Liver (tissue), 9 donors: ENCODE data around the gene ELL2. TPM values are rescaled to one million over a fixed set of nuclear protein-coding genes. Genes with fewer than 3 reads are reported as not detected.

Source experiments
- DNase-seq: peaks from one replicate; pipeline ENCODE4 v3.0.0-alpha.2; 2017; ENCODE audit warnings: low spot score
- H3K27ac ChIP-seq, 2 donors: one replicate each; pipeline ENCODE4 v1.7.0; 2013; ENCODE audit warnings: inconsistent platforms in 2 of 2, low read length in 2 of 2, control low read depth in 1 of 2, low read depth in 1 of 2, mild to moderate bottlenecking in 1 of 2
- H3K27me3 ChIP-seq, 4 donors: one replicate each; pipeline versions ENCODE4 v1.6.1 to v1.7.0; 2013; ENCODE audit warnings: low read length in 3 of 4, inconsistent platforms in 1 of 4, mild to moderate bottlenecking in 1 of 4, moderate library complexity in 1 of 4; ENCODE audit not compliant: control insufficient read depth in 4 of 4, insufficient read depth in 4 of 4
- H3K36me3 ChIP-seq, 4 donors: one replicate each; pipeline versions ENCODE4 v1.6.1 to v1.7.0; 2013; ENCODE audit warnings: low read length in 3 of 4, mild to moderate bottlenecking in 3 of 4, low read depth in 1 of 4, moderate library complexity in 1 of 4; ENCODE audit not compliant: control insufficient read depth in 4 of 4, insufficient read depth in 3 of 4
- H3K4me1 ChIP-seq, 4 donors: one replicate each; pipeline versions ENCODE4 v1.6.1 to v1.7.0; 2013; ENCODE audit warnings: low read length in 3 of 4, mild to moderate bottlenecking in 3 of 4, moderate library complexity in 1 of 4; ENCODE audit not compliant: control insufficient read depth in 4 of 4, insufficient read depth in 4 of 4
- H3K4me3 ChIP-seq, 3 donors: one replicate each; pipeline versions ENCODE4 v1.6.1 to v1.7.0; 2013; ENCODE audit warnings: low read length in 3 of 3, control low read depth in 1 of 3, low read depth in 1 of 3, mild to moderate bottlenecking in 1 of 3
- H3K9ac ChIP-seq, 2 donors: one replicate each; pipeline ENCODE4 v1.7.0; 2013; ENCODE audit warnings: low read length in 2 of 2, mild to moderate bottlenecking in 2 of 2, moderate library complexity in 2 of 2, control low read depth in 1 of 2, low read depth in 1 of 2
- H3K9me3 ChIP-seq, 4 donors: one replicate each; pipeline versions ENCODE4 v1.6.1 to v1.7.0; 2013; ENCODE audit warnings: low read length in 3 of 4; ENCODE audit not compliant: control insufficient read depth in 4 of 4
- FOXA1 ChIP-seq: IDR thresholded peaks from 2 replicates; pipeline ENCODE4 v1.6.1; 2016; ENCODE audit warnings: antibody characterized with exemption
- FOXA2 ChIP-seq: IDR thresholded peaks from 2 replicates; pipeline ENCODE4 v1.6.1; 2016; ENCODE audit warnings: antibody characterized with exemption
- GABPA ChIP-seq, 2 donors: IDR thresholded peaks in 1 of 2; conservative IDR thresholded peaks in 1 of 2; 2 replicates each; pipeline ENCODE4 v1.6.1; 2016; ENCODE audit warnings: antibody characterized with exemption in 2 of 2, mild to moderate bottlenecking in 1 of 2, moderate library complexity in 1 of 2
- HNF4A ChIP-seq, 2 donors: conservative IDR thresholded peaks; 2 replicates each; pipeline ENCODE4 v1.6.1; 2016; ENCODE audit warnings: antibody characterized with exemption in 2 of 2, mild to moderate bottlenecking in 2 of 2
- HNF4G ChIP-seq: IDR thresholded peaks from 2 replicates; pipeline ENCODE4 v1.6.1; 2016; ENCODE audit warnings: antibody characterized with exemption
- JUND ChIP-seq, 2 donors: IDR thresholded peaks; 2 replicates each; pipeline ENCODE4 v1.6.1; 2016; ENCODE audit warnings: antibody characterized with exemption in 2 of 2
- RAD21 ChIP-seq, 2 donors: IDR thresholded peaks; 2 replicates each; pipeline ENCODE4 v1.6.1; 2016; ENCODE audit warnings: antibody characterized with exemption in 2 of 2, mild to moderate bottlenecking in 2 of 2
- RXRA ChIP-seq, 2 donors: IDR thresholded peaks; 2 replicates each; pipeline ENCODE4 v1.6.1; 2017 to 2018; ENCODE audit warnings: antibody characterized with exemption in 2 of 2, mild to moderate bottlenecking in 1 of 2
- TAF1 ChIP-seq: conservative IDR thresholded peaks from 2 replicates; pipeline ENCODE4 v1.6.1; 2016; ENCODE audit warnings: antibody characterized with exemption, mild to moderate bottlenecking
- YY1 ChIP-seq: IDR thresholded peaks from 2 replicates; pipeline ENCODE4 v1.6.1; 2016; ENCODE audit warnings: antibody characterized with exemption, mild to moderate bottlenecking
- WGBS: extraction: QIAGEN DNeasy Blood & Tissue Kit; methylation state at CpG from one replicate; pipeline ENCODE4 v1.1.7; 2013; 5-methylcytosine and 5-hydroxymethylcytosine counted together
- polyA plus RNA-seq, 2 donors: library from polyadenylated mRNA; stranded (reverse) in 1 of 2; unstranded in 1 of 2; fragments of 200-250 nt in 1 of 2; fragments of >200 nt in 1 of 2; fragmentation: Nextera tagmentation in 1 of 2; extraction: Ambion mirVana in 1 of 2; gene quantifications; one replicate each; pipeline versions ENCODE4 v1.2.1 to v1.2.3, GENCODE V29; 2013 to 2015
- total RNA-seq, 2 donors: library from RNA; depleted of rRNA; stranded (reverse); fragments of >200 nt; gene quantifications; one replicate each; pipeline ENCODE4 v1.2.3, GENCODE V29; 2014
- TF ChIP-seq, protein P1 (sequence below): fragments of 150-350 bp; IDR thresholded peaks from 2 replicates; pipeline ENCODE4 v1.5.1; 2017; ENCODE audit warnings: improper control_type of control experiment, low read depth, low read length; ENCODE audit not compliant: missing input control
- TF ChIP-seq, protein P2 (sequence below): IDR thresholded peaks from 2 replicates; pipeline ENCODE4 v1.6.1; 2016; ENCODE audit warnings: antibody characterized with exemption
- TF ChIP-seq, protein P3 (sequence below): IDR thresholded peaks from 2 replicates; pipeline ENCODE4 v1.6.1; 2016; ENCODE audit warnings: antibody characterized with exemption
- donor health status: healthy.
- donor health status: healthy.
- donor health status: healthy.
- donor health status: healthy.
- donor health status: healthy.

The ELL2 gene
- total and polyA plus RNA-seq, 4 donors = 21.0 to 64.5 (median 45.9) TPM

DNA sequence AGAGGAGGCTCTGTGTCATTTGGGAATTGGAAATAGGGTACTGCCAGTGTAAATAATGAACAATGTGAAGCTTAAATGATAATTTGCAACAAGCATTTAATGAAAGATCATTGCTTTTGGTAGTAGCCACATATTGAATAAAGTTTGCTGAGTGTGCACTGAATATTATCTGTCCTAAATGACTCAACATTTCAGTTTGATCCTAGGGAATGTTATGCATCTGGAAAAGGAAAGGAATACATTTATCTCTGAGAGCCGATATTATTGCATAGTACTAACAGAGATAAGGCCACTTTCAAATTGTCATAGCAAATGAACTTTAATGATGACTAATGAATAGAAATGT, 8.7 kb upstream of the ELL2 start:
- DNase-seq = no peak
- no peak for TF ChIP-seq HNF4G
- TF ChIP-seq RXRA (IDR thresholded peaks at IDR 0.05) = no peak
- TF ChIP-seq, protein P1, sequence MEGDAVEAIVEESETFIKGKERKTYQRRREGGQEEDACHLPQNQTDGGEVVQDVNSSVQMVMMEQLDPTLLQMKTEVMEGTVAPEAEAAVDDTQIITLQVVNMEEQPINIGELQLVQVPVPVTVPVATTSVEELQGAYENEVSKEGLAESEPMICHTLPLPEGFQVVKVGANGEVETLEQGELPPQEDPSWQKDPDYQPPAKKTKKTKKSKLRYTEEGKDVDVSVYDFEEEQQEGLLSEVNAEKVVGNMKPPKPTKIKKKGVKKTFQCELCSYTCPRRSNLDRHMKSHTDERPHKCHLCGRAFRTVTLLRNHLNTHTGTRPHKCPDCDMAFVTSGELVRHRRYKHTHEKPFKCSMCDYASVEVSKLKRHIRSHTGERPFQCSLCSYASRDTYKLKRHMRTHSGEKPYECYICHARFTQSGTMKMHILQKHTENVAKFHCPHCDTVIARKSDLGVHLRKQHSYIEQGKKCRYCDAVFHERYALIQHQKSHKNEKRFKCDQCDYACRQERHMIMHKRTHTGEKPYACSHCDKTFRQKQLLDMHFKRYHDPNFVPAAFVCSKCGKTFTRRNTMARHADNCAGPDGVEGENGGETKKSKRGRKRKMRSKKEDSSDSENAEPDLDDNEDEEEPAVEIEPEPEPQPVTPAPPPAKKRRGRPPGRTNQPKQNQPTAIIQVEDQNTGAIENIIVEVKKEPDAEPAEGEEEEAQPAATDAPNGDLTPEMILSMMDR = no peak
- TF ChIP-seq TAF1 = no peak
- TF ChIP-seq JUND (IDR thresholded peaks at IDR 0.05) = no peak
- TF ChIP-seq, protein P2, sequence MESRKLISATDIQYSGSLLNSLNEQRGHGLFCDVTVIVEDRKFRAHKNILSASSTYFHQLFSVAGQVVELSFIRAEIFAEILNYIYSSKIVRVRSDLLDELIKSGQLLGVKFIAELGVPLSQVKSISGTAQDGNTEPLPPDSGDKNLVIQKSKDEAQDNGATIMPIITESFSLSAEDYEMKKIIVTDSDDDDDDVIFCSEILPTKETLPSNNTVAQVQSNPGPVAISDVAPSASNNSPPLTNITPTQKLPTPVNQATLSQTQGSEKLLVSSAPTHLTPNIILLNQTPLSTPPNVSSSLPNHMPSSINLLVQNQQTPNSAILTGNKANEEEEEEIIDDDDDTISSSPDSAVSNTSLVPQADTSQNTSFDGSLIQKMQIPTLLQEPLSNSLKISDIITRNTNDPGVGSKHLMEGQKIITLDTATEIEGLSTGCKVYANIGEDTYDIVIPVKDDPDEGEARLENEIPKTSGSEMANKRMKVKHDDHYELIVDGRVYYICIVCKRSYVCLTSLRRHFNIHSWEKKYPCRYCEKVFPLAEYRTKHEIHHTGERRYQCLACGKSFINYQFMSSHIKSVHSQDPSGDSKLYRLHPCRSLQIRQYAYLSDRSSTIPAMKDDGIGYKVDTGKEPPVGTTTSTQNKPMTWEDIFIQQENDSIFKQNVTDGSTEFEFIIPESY = no peak
- TF ChIP-seq FOXA1 = no peak
- no peak for TF ChIP-seq YY1
- TF ChIP-seq HNF4A (conservative IDR thresholded peaks at IDR 0.05) = no peak
- peak overlapping the region in 1 of 2 donors; percentile 48 for H3K27ac ChIP-seq
- H3K9me3 ChIP-seq = no peaks in the 10 kb centered on the region
- H3K9ac ChIP-seq = no peak overlapping the region
- H3K4me1 ChIP-seq = peaks cover 3 to 24% (median 20%) of the 10 kb centered on the region in 4 donors
- WGBS = 78% methylated on average over 1 of the region's 1 CpG
- no peaks in the 10 kb centered on the region for H3K36me3 ChIP-seq
- H3K4me3 ChIP-seq = no peak overlapping the region
- H3K27me3 ChIP-seq = no peaks in the 10 kb centered on the region

DNA sequence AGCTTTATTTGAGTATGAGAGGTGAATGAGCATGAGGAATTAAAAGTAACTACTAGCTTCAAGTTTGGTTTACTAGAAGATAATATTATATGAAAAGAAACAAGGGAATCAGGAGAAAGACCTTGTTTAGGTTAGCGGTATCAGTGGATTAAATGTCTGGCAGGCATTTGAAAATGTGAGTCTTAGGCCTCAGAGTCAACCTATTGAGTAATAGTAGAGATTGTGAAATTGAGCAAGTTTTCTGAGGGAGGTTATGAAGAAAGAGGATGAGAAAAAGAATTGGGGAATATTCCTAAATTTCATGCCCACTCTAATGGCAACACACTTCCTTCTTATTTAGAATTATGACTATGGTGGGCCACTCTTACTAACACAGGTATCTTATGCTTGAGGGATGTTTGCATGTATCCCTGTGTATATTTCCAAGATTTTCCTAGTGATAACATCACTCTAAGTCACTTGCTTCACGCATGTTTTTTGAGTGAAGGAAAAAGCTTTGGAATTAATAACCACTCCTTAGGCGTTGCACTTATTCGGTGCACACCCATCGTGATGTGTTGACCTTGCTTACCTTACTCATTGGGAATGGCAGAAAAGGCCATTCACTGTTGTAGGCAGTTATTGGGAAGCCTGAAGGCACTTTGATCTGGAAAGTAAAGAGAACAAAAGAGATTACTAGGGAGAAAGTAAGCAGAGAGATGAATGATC, 8.2 kb upstream of the ELL2 start:
- no peak for TF ChIP-seq FOXA2
- TF ChIP-seq RXRA (IDR thresholded peaks at IDR 0.05) = peak; percentile 13 to 31
- no peak for TF ChIP-seq HNF4G
- TF ChIP-seq, protein P3, sequence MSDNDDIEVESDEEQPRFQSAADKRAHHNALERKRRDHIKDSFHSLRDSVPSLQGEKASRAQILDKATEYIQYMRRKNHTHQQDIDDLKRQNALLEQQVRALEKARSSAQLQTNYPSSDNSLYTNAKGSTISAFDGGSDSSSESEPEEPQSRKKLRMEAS = no peak
- peak in 1 of 2 donors; percentile 22 for TF ChIP-seq JUND (IDR thresholded peaks at IDR 0.05)
- TF ChIP-seq, protein P1 = no peak
- peak; percentile 50 to 58 for TF ChIP-seq HNF4A (conservative IDR thresholded peaks at IDR 0.05)
- TF ChIP-seq YY1 = peak; percentile 53
- no peak for TF ChIP-seq GABPA (IDR thresholded peaks at IDR 0.05 in 1 of 2, conservative IDR thresholded peaks at IDR 0.05 in 1 of 2)
- TF ChIP-seq RAD21 (IDR thresholded peaks at IDR 0.05) = peak; percentile 31 to 38
- H3K4me1 ChIP-seq = peaks cover 3 to 28% (median 22%) of the 10 kb centered on the region in 4 donors
- no peak for DNase-seq
- WGBS = 82% methylated on average over 5 of the region's 5 CpGs
- H3K9me3 ChIP-seq = no peaks in the 10 kb centered on the region
- H3K27ac ChIP-seq = peak overlapping the region; percentile 40 to 48
- H3K36me3 ChIP-seq = no peaks in the 10 kb centered on the region
- no peaks in the 10 kb centered on the region for H3K27me3 ChIP-seq
- no peak overlapping the region for H3K4me3 ChIP-seq
- H3K9ac ChIP-seq = no peak overlapping the region
